ENCODE measurements around the gene ANKZF1.

The ANKZF1 gene

DNA sequence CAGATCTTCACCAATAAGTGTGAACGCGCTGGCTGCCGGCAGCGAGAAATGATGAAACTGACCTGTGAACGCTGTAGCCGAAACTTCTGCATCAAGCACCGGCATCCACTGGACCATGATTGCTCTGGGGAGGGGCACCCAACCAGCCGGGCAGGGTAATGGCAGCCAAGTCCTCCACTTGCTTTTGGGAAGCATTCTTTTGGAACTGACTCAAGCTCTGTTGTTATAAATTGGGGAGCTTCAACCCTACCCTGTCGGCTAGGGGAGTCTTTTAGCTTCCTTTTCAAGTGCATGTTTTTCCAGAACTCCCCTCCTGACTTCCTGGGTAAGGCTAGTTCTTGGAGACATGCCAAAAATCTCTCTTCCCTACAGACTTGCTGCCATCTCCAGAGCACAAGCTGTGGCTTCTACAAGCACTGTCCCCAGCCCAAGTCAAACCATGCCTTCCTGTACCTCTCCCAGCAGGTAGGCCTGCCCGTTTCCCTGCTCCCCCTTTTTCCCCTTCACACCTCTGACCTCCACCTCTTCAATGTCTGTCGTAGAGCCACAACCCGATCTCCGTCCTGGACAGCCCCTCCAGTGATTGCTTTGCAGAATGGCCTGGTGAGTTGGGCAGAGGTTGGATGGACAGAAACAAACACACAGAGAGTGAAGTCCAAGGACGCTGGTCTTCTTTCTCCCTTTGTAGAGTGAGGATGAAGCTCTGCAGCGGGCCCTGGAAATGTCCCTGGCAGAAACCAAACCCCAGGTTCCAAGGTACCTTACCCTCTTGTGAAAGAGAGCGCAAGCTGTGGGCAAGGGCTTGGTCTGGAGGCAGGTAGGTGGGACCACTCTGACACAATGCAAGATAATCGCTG, 21.5 kb upstream of the ANKZF1 start:
- peak in 1 of 14 donors; percentile 16 for DNase-seq

DNA sequence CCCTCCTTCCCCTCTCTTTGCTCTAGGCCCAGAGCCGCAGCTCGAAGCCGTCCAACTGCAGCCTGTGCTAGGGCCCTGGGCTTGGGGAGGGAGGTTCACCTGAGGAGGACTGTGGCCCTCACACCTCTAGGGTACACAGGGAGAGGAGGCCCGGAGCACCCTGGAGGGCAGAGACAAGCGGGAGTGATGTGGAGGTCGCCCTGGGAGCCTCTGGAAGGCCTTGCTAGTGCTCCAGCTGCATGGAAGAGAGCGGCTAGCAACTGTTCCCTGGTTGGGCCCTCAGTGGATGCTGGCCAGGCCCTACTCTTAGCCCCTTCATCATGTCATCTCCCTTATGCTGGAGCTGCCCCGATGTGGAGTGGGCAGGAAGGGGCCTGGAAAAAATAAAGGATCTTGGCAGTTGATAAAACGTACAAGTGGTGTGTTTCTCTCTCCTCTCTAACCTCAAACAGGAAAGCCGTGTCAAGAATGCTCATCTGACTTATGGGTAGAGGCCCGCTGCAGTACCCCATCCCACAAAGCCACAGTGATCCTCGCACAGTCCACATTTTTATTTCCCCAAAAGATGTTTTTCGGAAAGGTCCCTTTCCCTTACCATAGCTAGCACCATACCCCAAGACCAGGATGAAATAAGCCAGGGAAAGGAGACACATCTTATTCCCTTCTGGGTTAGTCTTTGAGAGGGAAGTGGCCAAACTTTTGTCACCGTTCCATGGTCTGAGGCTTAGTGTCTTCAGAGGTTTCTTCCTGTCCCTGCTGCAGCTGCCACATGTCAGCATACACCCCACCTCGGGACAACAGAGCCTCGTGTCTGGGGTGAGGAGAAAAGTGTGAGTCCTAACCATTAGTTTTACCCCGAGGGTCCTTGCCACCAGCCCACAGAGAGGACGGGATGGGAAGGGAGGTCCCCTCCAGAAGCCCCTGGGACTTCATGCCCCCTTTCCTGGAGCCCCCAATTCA, 20.1 kb upstream of the ANKZF1 start:
- DNase-seq, result no peak

DNA sequence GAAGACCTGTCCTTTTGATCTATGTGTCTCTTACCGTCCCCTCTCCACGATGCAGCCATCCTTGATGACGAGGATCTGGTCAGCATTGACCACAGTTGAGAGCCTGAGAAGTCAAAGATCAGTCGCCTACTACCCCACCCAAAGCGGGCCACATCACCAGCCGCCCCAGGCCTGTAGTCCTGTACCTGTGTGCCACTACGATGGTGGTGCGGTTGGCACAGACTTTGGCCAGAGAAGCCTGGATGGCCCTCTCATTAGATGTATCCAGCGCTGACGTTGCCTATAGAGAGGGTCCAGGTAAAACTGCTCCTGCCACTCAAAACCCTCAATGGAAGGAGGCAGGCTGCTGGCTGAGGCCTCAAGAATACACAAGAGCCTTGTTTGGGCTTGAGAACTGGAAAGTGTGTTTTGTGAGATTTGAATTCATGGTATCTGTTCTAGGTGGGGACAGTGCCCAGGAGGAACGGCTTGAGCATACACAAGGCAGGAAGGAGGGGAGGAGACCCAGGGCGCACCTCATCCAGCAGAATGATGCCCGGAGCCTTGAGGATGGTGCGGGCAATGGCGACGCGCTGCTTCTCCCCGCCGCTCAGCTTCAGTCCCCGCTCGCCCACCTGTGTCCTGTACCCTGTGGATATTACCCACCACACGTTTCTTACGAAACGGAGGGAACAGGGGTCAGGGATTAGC, 19.3 kb upstream of the ANKZF1 start:
- no peak for DNase-seq

DNA sequence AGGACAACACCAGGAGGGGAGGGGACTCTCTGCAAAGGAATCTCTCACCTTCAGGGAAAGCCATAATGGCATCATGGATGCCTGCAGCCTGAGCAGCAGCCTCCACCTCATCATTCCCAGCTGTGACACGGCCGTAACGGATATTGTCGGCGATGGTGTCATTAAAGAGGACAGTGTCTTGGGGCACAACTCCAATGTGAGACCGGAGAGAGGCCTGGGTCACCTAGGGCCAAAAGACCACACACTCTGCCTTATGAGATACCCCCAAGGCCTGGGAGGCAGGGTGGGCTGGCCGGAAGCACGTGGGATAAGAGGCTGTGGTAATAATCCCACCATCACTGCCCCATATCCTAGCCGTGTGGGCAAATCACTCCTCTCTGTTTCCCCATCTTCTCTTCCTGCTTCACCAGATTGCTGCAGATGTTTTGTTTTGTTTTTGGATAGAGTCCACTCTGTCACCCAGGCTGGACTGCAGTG, 18.7 kb upstream of the ANKZF1 start:
- no peak for DNase-seq

DNA sequence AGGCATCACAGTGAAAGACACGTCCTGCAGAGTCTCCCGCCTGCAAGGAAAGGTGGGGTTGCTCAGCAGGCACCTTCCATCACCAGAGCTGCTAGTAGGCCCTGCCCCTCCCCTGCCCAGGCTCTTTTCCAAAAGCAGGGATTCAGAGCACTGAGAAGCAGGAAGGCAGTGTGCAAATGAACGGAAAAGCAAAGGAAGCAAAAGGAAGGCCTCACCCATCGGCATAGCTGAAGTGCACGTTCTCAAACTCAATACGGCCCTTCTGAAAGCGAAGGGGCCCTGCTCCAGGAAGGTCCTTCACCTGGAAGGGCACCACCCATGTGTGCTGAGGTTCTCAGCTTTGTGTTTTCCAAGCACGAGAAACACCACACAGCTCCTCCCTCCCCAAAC, 16.6 kb upstream of the ANKZF1 start:
- DNase-seq, result no peak

DNA sequence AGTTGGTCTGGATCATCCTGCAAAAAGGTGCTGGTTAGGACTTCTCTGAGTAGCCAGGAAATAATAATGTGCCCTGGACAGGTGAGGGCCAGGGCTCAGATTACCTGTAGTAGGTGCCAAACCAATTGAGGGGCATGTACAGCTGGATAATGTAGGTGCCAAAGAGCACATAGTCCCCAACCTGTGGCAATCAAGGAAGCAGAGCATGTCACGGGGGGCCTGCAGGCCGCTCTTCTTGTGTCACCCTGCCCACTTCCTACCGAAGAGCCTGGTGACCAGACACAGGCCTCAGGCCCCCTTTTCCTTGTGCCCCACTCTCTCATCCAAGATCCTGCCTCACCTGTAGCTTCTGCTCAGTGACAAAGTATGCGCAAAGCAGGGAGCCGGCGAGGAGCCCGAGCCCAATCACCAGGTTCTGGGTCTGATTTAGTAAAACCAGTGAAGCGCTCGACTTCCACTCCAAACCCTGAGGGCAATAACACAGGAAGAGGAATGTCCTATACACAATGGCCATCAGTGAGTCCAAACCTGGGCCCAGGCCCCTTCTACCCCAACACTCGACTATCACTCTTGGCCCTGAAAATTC, 16.0 kb upstream of the ANKZF1 start:
- DNase-seq, result no peak

DNA sequence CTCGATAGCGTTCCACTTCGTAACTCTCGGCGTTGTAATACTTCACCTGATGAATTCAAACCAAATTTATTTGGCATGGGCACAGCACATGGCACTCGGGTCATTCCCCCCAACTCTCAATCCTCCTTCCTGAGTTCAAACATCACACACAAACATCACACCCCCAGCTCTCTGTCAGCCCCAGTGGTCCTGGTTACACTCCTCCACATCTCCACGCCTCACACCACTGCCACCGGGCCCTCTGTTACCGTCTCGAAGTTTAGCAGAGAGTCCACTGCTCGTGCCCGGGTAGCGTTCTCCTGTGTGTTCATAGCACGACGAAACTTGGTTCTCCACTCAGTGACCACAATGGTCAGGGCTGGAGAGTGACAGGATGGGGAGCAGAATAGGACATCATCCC, 15.5 kb upstream of the ANKZF1 start:
- no peak for DNase-seq

DNA sequence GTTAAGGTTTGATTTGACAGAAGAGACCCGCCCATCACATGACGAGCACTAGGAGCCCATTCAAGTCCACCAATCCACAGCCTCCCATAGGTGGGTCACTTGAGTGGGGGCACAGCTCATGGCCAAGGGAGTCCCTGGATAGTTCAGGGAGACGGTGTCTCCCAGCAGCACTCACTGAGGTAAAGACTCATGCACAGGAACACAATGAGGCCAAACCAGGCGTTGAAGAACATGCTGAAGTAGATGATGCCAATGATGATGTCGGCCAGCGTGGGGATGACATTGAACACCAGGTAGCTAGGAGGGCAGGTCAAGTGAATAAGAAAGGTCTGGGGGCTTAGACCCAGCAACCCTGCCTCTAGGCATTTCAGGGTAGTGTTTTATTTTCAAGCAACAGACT, 14.8 kb upstream of the ANKZF1 start:
- DNase-seq, result no peak

DNA sequence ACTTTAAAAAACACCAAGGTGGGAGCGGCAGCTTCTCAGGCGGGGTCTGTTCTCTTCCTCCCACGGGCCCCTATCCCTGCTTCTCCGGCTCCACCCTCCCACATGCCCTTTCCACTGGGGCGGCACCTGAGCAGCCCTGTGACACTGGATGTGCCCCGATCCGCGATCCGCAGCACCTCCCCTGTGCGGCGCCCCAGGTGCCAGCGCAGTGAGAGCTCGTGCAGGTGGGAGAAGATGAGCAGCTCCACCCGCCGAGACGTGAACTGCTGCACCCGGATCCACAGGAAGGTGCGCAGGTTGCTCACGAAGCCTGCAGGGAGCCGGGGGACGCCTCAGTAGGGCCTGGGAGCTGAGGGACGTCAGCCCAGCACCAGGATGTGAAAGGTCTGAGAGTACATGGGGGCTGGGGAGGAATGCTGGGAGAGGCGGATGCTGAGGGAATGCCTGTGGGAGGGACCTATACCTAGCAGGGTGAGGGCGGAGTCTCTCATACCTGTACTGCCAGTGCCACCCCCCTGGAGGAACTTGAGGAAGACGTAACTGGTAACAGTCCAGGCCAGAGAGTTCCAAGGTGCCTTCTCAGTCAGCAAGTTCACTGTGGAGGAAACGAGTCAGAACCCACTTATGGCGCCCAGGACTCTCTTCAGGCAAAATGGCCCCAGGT, 13.6 kb upstream of the ANKZF1 start:
- DNase-seq, result no peak

DNA sequence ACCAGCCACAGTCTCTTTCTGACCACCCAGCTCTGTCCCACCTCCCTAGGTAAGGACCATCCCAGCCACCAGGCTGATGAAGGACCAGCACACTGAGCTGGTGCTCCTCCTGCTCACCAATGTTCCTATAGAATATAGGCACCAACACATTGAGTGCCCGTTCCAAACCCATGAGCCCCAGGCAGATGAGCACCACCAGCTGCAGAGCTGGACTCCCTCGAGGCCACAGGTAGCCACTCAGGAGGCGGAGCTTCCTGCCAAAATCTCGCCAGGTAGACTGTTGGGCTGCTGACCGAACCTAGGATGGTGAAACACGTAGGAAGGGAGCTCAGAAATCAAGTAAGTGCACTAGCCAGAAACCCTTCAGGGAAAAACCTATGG, 13.1 kb upstream of the ANKZF1 start:
- no peak for DNase-seq

DNA sequence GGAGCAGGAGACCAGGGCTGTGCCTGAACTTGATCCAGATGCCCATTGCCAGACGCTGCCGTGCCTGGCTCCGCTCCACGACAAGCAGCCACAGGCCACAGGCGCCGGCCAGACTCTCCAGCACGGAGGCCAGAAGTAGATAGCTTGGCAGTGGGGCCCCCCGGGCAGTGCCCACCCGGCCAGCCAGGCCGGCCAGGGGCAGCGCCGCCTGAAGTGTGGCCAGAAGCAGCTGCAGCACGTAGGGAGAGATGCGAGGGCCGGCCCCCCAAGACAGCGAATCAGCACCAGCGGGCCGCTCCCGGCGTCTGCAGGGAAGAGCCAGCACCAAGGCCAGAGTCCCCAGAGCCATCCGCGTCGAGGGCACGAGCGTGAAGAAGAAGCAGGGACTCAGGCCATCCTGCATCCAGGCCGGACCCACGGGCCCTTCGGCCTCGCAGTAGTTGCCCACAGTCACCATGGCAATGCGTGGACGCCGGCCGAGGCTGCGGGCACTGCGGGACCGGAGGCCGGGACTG, 11.3 kb upstream of the ANKZF1 start:
- peak in 13 of 14 donors; percentile 35 to 89 (median 76) for DNase-seq

DNA sequence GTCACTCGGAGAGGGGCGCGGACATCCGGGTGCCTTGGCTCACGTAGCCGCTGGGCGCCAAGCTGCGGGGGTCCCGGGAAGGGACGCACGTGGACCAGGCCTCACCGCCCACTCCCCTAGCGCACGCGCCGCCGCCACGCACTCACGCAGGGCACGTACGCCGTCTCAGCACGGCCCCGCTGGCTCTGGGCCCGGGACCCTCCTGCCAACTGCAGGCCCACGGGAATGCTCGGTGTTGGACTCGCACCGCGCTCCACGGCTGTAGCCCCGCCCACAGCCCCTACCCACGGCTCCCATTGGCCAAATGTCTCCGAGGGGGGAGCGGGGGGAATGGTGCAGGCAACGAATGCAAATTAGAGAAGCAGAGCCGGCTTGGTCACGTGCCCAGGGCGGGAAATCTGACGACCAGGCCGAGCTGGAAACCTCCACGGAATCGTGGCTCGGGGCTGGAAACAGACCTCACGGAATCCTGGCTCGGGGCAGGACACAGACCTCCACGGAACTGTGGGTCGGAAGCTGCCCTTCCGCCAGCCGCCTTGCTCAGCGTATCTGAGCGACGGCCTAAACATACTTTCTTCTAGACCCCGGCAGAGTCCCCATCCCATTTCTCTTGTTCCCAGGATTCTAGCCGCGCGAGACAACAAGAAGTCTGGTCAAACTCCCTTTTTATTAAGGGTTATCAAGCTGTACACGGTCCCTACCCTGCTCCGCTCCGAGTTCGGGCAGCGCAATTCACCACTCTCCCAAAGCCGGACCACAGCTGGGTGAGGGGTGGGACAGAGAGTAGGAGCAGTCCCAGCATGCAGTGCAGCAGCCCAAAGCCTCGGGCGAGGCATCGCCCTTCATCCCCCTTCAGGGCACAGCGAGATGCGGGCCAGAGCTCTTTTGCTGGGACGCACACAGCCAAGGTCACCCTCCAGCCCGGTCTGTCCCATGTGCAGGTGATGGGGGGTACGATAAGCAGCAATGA, 10.6 kb upstream of the ANKZF1 start, which contains the start of gene ABCB6:
ABCB6 (minus strand) TSS at position 227 of the 970 bp plus-strand sequence. CDS start 285 bp downstream, outside the sequence.
- DNase-seq, result peak; percentile 44 to 95 (median 91)

DNA sequence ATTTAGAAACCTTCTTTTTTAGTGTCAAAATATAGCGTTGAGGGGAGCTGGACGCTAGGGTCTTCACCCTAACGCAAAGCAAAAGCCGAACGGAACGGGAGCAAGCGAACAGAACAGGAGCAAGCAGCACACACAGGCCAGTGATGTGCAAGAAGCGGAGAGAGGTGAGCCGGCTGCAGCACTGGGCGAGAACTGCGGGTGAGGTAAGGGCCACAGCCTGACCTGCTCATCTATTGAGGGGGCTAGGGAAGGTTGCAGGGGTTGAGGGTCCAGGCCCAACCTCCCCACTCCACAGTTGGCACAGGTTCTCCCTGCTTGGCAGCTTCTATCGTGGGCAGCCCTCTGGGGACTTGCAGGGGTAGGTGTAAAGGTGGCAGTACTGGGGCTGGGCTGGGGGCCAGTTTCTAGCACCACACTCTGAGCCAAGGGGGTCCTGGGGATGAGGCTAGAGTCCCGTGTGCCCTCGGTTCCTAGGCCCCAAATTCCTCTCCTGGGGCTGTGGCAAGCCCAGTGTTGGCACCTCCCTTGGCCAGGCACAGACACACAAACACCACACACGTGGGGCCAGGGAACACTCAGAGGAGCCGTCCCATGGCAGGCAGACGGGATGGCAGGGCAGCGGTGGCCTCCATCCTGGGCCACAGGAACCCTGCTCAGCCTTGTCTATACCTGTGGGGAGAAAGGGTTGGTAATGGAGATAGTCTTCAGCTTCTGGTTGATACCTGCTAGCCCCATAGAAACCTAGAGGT, 9.6 kb upstream of the ANKZF1 start:
- no peak for DNase-seq

DNA sequence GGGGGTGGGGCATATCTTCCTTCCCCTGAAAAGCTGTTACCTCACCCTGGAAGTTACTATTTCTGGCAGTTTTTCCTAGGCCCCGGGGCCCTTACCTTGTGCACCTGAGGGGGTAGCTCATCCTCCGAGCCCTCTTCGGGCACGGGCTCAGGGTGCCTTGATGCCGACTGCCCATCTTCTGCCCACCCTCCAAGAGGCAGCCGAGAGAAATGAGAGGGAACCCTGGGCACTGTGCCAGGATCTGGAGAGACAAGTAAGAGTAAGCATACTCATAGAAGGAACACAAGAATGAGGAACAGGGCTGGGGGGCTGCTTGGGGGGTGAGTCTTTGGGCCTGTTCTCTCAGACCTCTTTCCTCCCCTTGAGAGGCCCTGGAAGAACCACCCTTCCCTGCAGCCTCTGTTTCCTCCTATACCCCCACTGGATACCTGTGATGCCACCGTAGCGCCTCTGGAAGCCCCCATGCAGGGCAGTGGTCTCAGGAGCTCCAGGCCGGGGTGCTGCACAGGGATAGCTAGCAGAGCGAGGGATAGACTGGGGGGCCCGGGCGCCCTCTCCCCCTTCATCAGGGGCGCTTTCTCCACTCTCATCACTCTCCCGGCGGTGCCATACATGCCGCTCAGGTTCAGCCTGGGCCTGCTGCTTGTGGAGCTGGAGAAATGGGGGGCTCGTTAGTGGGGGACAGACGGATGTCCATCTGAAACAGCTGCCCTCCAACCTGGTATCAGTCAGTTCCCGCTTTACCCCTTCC, 8.8 kb upstream of the ANKZF1 start:
- DNase-seq, result no peak

DNA sequence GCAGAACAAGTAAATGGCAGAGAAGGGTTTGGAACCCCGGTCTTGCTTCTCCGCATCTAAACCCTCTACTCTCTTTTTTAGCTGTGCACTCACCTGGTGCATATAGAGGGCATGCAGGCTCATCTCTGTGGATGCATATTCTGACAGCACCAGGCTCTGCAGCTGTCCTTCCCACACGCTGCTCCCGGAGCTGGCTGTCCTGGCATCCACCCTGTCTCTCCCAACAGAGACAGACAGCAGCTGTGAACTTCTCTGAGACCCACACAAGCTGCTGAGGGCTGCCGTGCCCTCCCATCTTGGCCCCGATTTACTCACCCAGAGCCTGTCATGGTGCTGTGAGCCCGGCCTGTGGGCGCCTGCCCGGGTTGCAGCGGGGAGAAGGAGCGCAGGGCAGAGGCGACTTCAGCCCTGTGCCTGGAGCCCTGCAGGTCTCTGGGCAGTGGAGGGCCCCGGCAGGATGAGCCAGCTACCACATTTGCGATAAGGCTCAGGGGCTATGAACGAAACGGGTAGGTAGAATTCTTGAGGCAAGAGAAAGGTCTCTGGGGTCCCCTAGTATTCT, 7.6 kb upstream of the ANKZF1 start:
- no peak for DNase-seq

DNA sequence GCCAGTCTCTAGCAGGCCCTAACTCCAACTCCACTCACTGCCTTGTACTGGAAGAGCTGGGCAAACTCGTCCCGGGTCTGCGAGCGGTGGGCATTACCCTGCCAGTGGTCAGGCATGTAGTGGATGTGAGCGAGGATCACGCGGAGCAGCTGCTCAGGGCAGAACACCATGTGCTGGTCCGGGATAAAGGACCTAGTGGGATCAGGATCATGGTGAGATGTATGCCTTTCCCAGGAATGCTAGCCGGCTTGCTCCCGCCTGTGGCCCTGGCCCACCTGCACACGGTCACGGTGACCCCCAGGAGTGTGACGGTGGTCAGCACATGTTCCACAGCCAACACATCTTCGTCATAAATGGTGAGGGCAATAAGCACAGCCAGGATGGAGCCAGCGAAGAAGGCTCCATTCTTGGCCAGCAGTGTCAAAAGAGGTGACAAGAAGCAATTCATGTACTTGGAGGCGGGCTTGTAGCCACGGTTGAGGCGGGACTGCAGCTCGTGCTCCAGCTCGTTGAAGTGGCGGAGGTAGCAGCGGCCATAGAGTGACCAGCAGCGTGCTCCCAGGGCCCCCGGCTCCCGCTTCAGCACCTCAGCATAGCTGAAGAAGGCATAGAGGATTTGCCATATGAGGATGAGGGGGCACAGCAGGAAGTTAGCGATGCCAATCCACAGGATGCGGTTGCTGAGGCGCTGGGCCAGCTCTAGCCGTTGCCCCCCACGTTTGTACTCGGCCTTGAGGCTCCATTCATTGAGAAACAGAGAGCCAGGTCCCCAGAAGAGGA, 5.6 kb upstream of the ANKZF1 start:
- no peak for DNase-seq

DNA sequence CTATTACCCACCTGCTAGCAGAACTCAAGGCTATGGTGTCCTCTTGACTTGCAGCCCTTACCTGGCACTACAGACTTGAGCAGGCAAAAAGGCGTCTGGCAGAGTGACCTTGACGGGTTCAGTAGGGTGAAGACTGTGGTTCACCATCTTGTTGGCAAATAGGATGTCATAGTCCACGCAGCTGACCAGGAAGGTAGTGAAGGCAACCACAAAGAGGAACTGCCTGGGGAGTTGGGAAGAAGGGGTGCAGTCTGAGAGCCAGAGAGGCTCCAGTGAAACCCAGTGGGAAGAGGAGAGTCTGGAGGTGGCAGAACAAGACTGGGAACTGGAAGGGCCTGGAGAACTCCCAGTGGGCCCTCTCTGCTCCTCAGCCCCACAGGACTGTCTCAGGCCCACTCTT, 4.3 kb upstream of the ANKZF1 start:
- DNase-seq, result no peak

Measured in C1 segment of cervical spinal cord (tissue), 14 donors.